SKM-1 treated with dmso at 0.1 percent for 144 hours (cell line): ENCODE results near the gene MYRFL.
"Not testable (repeated sequence)": the region's sequence is repeated elsewhere in the genome, so short reads cannot be mapped to it uniquely, and the experiment has no call there.

Source experiments
- DNase-seq: peaks from one replicate; lab custom pipeline; 2025; ENCODE audit not compliant: unreplicated experiment; lab: John Stamatoyannopoulos, UW

The MYRFL gene

GRCh38 chr12:69824966-69825560 lies at the start of gene MYRFL:
Gene MYRFL, plus strand, starts transcription at chr12:69825227. Its CDS starts 291 bp downstream, at chr12:69825518.
- no peak for DNase-seq

GRCh38 chr12:69779928-69780327 lies 45.1 kb upstream of the MYRFL start:
- no peak for DNase-seq

- no peak for DNase-seq
Observed at GRCh38 chr12:69783365-69783764, 41.7 kb upstream of the MYRFL start.

- no peak for DNase-seq
Observed at GRCh38 chr12:69789351-69789750, 35.7 kb upstream of the MYRFL start.

- no peak for DNase-seq
Observed at GRCh38 chr12:69792533-69792932, 32.5 kb upstream of the MYRFL start.

GRCh38 chr12:69807101-69807897 lies 17.7 kb upstream of the MYRFL start:
- not testable (repeated sequence) for DNase-seq

- DNase-seq, result no peak
Observed at GRCh38 chr12:69810870-69811498, 14.0 kb upstream of the MYRFL start.

- DNase-seq, result no peak
Observed at GRCh38 chr12:69816082-69816481, 8.9 kb upstream of the MYRFL start.

- no peak for DNase-seq
Observed at GRCh38 chr12:69821032-69821455, 4.0 kb upstream of the MYRFL start.

GRCh38 chr12:69821456-69822159 lies 3.4 kb upstream of the MYRFL start:
- DNase-seq, result no peak

- DNase-seq, result no peak
Observed at GRCh38 chr12:69822201-69822860, 2.7 kb upstream of the MYRFL start.

- DNase-seq, result no peak
Observed at GRCh38 chr12:69824028-69824427, 999 bp upstream of the MYRFL start.

- no peak for DNase-seq
Observed at GRCh38 chr12:69828897-69829296, 3.9 kb downstream of the MYRFL start.

- DNase-seq, result no peak
Observed at GRCh38 chr12:69833696-69834095, 8.7 kb downstream of the MYRFL start.

GRCh38 chr12:69834147-69834546 lies 9.1 kb downstream of the MYRFL start:
- DNase-seq, result no peak

GRCh38 chr12:69834576-69834975 lies 9.5 kb downstream of the MYRFL start:
- DNase-seq, result no peak

- no peak for DNase-seq
Observed at GRCh38 chr12:69835081-69835480, 10.1 kb downstream of the MYRFL start.

- DNase-seq, result no peak
Observed at GRCh38 chr12:69836015-69836414, 11.0 kb downstream of the MYRFL start.

- no peak for DNase-seq
Observed at GRCh38 chr12:69837191-69837590, 12.2 kb downstream of the MYRFL start.

- DNase-seq, result no peak
Observed at GRCh38 chr12:69837657-69838415, 12.8 kb downstream of the MYRFL start.
